HG03575 (cell line): ENCODE measurements around the gene ALG14.
"Not testable (repeated sequence)": the region's sequence is repeated elsewhere in the genome, so short reads cannot be mapped to it uniquely, and the experiment has no call there.

Source experiments
- ATAC-seq: cut with Tn5 transposase; IDR thresholded peaks from one replicate; pipeline ENCODE4 v1.9.1; 2021; ENCODE audit not compliant: unreplicated experiment, insufficient number of reproducible peaks, low FRiP score; ENCODE audit errors: extremely low read depth

ALG14 gene

GRCh38 chr1:95018602-95019369, 54.0 kb downstream of the ALG14 start:
- ATAC-seq: no peak

- ATAC-seq: no peak
These were observed 55.0 kb downstream of the ALG14 start for GRCh38 chr1:95017775-95018174.

- ATAC-seq: no peak
These were observed 57.7 kb downstream of the ALG14 start for GRCh38 chr1:95015076-95015475.

GRCh38 chr1:95013950-95014574, 58.7 kb downstream of the ALG14 start:
- ATAC-seq: no peak

- no peak for ATAC-seq
These were observed 60.4 kb downstream of the ALG14 start for GRCh38 chr1:95012389-95012788.

GRCh38 chr1:95010158-95010557, 62.6 kb downstream of the ALG14 start:
- ATAC-seq: no peak

- no peak for ATAC-seq
These were observed 65.1 kb downstream of the ALG14 start for GRCh38 chr1:95007687-95008086.

- ATAC-seq: no peak
These were observed 66.1 kb downstream of the ALG14 start for GRCh38 chr1:95006681-95007080.

- no peak for ATAC-seq
These were observed 67.2 kb downstream of the ALG14 start for GRCh38 chr1:95005584-95005983.

GRCh38 chr1:95004013-95004412, 68.7 kb downstream of the ALG14 start:
- ATAC-seq: no peak

- no peak for ATAC-seq
These were observed 69.4 kb downstream of the ALG14 start for GRCh38 chr1:95003433-95003738.

GRCh38 chr1:95002540-95003432, 70.0 kb downstream of the ALG14 start:
- no peak for ATAC-seq

- ATAC-seq: no peak
These were observed 70.6 kb downstream of the ALG14 start for GRCh38 chr1:95002164-95002539.

GRCh38 chr1:94999456-95000131, 73.2 kb downstream of the ALG14 start:
- no peak for ATAC-seq

GRCh38 chr1:94998748-94999147, 74.0 kb downstream of the ALG14 start:
- no peak for ATAC-seq

GRCh38 chr1:94998114-94998513, 74.6 kb downstream of the ALG14 start:
- no peak for ATAC-seq

GRCh38 chr1:94995536-94995935, 77.2 kb downstream of the ALG14 start:
- not testable (repeated sequence) for ATAC-seq

- no peak for ATAC-seq
These were observed 77.9 kb downstream of the ALG14 start for GRCh38 chr1:94994805-94995204.

- no peak for ATAC-seq
These were observed 78.7 kb downstream of the ALG14 start for GRCh38 chr1:94993931-94994645.
